ENCODE data around the gene FAM221B.

Gene FAM221B

GRCh38 chr9:35790025-35790384, 38.5 kb downstream of the FAM221B start:
- no peak for DNase-seq

- DNase-seq, result no peak
Observed at GRCh38 chr9:35789541-35789940, 39.0 kb downstream of the FAM221B start.

- no peak for DNase-seq
Observed at GRCh38 chr9:35783418-35783817, 45.1 kb downstream of the FAM221B start.

GRCh38 chr9:35781066-35781465, 47.5 kb downstream of the FAM221B start:
- DNase-seq, result no peak

GRCh38 chr9:35778496-35778895, 50.0 kb downstream of the FAM221B start:
- DNase-seq, result no peak

GRCh38 chr9:35776018-35776417, 52.5 kb downstream of the FAM221B start:
- no peak for DNase-seq

GRCh38 chr9:35774907-35775635, 53.5 kb downstream of the FAM221B start:
- no peak for DNase-seq

GRCh38 chr9:35771943-35772342, 56.6 kb downstream of the FAM221B start:
- no peak for DNase-seq

- DNase-seq, result no peak
Observed at GRCh38 chr9:35771534-35771933, 57.0 kb downstream of the FAM221B start.

- DNase-seq, result no peak
Observed at GRCh38 chr9:35771075-35771433, 57.5 kb downstream of the FAM221B start.

GRCh38 chr9:35769763-35770162, 58.8 kb downstream of the FAM221B start:
- no peak for DNase-seq

- DNase-seq, result no peak
Observed at GRCh38 chr9:35767458-35767857, 61.1 kb downstream of the FAM221B start.

- DNase-seq, result no peak
Observed at GRCh38 chr9:35766997-35767396, 61.5 kb downstream of the FAM221B start.

Data from activated CD4-positive, alpha-beta T cell treated with anti-CD3 and anti-CD28 coated beads for 4 hours (primary cell).